Measurements from ENCODE around the gene DIPK1A. TPM values are rescaled to one million over a fixed set of nuclear protein-coding genes. Genes with fewer than 3 reads are reported as not detected.

Gene DIPK1A
- total RNA-seq, 1 donor from 2014 or later, result 7.2 TPM

DNA sequence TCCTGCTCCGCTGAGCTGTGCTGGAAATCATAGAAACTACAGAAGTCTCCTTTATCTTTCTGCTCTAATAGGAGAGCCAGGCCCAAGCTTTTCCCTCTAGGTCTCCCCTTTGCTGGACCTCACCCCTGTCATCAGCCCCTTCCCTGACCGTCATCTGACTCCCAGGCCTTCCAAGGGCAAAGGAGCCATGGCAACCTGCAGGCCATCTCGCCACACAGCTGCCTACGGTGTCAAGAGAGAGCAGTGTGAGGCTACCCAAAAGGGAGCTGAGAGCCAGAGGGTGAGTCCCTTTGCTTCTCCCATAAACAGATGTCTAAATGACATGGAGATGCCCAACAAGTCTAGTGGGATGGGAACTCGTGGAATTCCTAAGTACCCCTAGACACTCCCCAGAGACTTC is 37.6 kb upstream of the DIPK1A start:
- H3K4me1 Mint-ChIP-seq (ENCODE audit: low read depth, unreplicated experiment), result peaks cover 7% of the 10 kb centered on the region
- H3K9me3 Mint-ChIP-seq (ENCODE audit: unreplicated experiment), result no peaks in the 10 kb centered on the region
- no peak overlapping the region for H3K4me3 Mint-ChIP-seq (ENCODE audit: unreplicated experiment)
- no peak overlapping the region for H3K27ac Mint-ChIP-seq (ENCODE audit: unreplicated experiment)
- no peak for DNase-seq
- H3K36me3 Mint-ChIP-seq (ENCODE audit: unreplicated experiment), result no peaks in the 10 kb centered on the region
- no peaks in the 10 kb centered on the region for H3K27me3 Mint-ChIP-seq (ENCODE audit: unreplicated experiment)
- TF ChIP-seq, protein P1, sequence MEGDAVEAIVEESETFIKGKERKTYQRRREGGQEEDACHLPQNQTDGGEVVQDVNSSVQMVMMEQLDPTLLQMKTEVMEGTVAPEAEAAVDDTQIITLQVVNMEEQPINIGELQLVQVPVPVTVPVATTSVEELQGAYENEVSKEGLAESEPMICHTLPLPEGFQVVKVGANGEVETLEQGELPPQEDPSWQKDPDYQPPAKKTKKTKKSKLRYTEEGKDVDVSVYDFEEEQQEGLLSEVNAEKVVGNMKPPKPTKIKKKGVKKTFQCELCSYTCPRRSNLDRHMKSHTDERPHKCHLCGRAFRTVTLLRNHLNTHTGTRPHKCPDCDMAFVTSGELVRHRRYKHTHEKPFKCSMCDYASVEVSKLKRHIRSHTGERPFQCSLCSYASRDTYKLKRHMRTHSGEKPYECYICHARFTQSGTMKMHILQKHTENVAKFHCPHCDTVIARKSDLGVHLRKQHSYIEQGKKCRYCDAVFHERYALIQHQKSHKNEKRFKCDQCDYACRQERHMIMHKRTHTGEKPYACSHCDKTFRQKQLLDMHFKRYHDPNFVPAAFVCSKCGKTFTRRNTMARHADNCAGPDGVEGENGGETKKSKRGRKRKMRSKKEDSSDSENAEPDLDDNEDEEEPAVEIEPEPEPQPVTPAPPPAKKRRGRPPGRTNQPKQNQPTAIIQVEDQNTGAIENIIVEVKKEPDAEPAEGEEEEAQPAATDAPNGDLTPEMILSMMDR (IDR thresholded peaks at IDR 0.05; ENCODE audit: partially characterized antibody, unreplicated experiment), result no peak

DNA sequence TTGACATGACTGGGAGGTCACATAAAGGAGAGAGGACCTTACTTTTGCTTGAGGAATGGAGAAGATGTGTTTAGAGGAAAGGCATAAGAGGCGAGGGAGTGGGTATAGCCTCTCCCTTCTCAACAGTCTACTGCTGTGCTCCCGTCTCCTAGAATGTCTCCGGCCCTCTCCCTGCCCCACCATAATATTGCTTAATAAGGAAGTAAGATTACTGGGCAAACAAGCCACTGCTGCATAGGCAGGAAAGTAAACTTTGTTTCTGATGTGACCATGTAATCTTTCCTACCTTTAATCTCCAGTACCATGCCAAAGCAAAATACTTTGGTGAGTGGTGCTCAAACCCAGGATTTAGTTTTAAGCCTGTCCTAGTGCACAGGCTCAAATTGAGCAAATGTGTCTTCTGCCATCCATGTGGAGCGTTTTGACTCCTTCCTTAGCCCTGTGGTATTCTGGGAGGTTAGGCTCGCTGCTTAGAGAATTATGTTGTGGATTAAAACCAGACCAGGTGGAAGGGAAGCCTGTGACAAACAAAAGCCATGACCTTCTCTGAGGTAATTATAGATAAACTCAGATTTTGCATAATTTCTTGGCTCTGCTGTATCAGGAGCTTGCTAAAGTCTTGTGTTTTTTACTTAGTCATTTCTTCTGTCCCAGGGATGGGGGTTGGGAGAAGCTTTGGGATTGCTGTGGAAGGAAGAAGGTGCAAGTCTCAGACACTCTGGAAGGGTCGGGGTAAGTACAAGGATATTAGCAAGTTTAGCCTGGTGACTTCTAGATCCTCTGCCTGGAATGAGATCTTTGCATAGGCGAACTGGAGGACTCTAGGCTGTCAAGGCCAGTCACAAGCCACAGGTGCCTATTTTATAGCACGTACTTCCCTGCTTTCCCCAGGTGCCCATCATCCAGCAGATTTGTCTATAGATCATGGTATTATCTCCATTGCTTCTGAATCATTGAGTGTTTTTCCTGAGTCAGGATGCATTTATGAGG is 34.5 kb upstream of the DIPK1A start:
- Mint-ChIP-seq H3K4me3 (ENCODE audit: unreplicated experiment) (no peak overlapping the region), H3K27ac (ENCODE audit: unreplicated experiment) (no peak overlapping the region), H3K36me3 (ENCODE audit: unreplicated experiment) (no peaks in the 10 kb centered on the region), H3K4me1 (ENCODE audit: low read depth, unreplicated experiment) (peaks cover 6% of the 10 kb centered on the region), H3K27me3 (ENCODE audit: unreplicated experiment) (no peaks in the 10 kb centered on the region), H3K9me3 (ENCODE audit: unreplicated experiment) (no peaks in the 10 kb centered on the region)
- TF ChIP-seq, protein P1 (IDR thresholded peaks at IDR 0.05; ENCODE audit: partially characterized antibody, unreplicated experiment), result no peak
- no peak for DNase-seq

DNA sequence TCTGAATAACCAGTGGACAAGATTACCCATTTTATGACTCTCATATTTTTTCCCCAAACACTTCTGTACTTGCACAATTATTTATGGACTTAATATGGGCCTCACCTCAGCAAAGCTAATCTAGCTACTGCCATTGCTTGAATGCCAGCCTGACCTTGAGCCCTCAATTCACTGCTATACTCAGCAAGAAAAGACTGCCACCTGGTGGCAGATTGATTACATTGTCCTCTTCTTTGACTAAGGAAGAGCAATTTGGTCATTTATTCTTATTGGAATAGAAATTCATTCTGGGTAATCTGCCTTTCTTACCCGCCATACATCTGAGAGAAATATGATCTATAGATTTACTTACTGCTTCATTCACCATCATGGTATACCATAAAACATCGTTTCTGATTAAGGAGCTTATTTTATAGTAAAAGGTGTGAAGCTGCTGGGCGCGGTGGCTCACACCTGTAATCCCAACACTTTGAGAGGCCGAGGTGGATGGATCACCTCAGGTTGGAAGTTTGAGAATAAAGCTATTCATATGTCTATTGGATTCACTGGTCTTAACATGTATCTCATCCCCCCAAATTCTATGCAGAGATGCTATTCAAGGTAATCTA is 32.9 kb upstream of the DIPK1A start:
- DNase-seq, result peak; percentile 28
- TF ChIP-seq, protein P1 (IDR thresholded peaks at IDR 0.05; ENCODE audit: partially characterized antibody, unreplicated experiment), result peak; percentile 86
- no peaks in the 10 kb centered on the region for H3K27me3 Mint-ChIP-seq (ENCODE audit: unreplicated experiment)
- no peaks in the 10 kb centered on the region for H3K36me3 Mint-ChIP-seq (ENCODE audit: unreplicated experiment)
- H3K9me3 Mint-ChIP-seq (ENCODE audit: unreplicated experiment), result no peaks in the 10 kb centered on the region
- no peak overlapping the region for H3K4me3 Mint-ChIP-seq (ENCODE audit: unreplicated experiment)
- H3K27ac Mint-ChIP-seq (ENCODE audit: unreplicated experiment), result no peak overlapping the region
- no peaks in the 10 kb centered on the region for H3K4me1 Mint-ChIP-seq (ENCODE audit: low read depth, unreplicated experiment)

DNA sequence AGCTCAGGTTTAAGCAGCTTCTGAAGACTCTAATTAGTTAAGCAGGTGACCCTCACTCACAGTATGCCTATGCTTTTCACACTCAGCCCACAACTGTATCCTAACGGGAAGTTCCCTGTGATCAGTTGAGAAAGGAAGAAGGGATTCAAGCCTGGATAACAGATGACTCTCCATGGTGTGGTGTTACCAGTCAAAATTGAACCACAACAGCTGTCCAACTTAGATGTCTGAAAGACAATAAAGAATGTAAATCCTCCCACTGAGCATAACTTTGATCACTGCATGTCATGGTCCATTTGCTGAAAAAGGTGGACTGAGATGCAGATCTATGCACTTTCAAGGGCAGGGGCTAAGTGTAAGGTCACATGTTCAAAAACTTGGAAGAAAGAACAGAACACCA is 32.3 kb upstream of the DIPK1A start:
- no peaks in the 10 kb centered on the region for H3K27me3 Mint-ChIP-seq (ENCODE audit: unreplicated experiment)
- H3K4me3 Mint-ChIP-seq (ENCODE audit: unreplicated experiment), result no peak overlapping the region
- H3K9me3 Mint-ChIP-seq (ENCODE audit: unreplicated experiment), result no peaks in the 10 kb centered on the region
- no peak for DNase-seq
- TF ChIP-seq, protein P1 (IDR thresholded peaks at IDR 0.05; ENCODE audit: partially characterized antibody, unreplicated experiment), result no peak
- H3K4me1 Mint-ChIP-seq (ENCODE audit: low read depth, unreplicated experiment), result no peaks in the 10 kb centered on the region
- H3K27ac Mint-ChIP-seq (ENCODE audit: unreplicated experiment), result no peak overlapping the region
- no peaks in the 10 kb centered on the region for H3K36me3 Mint-ChIP-seq (ENCODE audit: unreplicated experiment)

DNA sequence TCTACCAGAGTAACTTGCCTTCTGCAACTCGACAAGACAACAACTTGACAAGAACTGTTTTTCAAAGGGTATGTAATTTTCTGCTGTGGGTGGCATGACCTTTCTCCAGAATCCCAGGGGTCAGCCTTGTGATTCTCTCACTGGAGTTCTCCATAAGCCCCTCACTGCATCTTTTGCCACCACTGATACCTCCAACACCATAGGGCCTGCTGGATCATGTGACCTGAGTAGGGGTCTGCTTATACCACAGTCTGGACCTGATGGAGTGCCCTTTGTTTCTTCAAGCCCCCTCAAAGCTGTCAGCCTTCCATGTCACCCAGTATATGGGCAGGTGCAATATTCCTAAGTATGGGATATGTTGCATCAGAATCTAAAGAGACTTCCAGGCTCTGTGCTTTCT is 31.6 kb upstream of the DIPK1A start:
- no peak overlapping the region for H3K27ac Mint-ChIP-seq (ENCODE audit: unreplicated experiment)
- H3K4me3 Mint-ChIP-seq (ENCODE audit: unreplicated experiment), result no peak overlapping the region
- H3K27me3 Mint-ChIP-seq (ENCODE audit: unreplicated experiment), result no peaks in the 10 kb centered on the region
- H3K36me3 Mint-ChIP-seq (ENCODE audit: unreplicated experiment), result no peaks in the 10 kb centered on the region
- no peak for DNase-seq
- TF ChIP-seq, protein P1 (IDR thresholded peaks at IDR 0.05; ENCODE audit: partially characterized antibody, unreplicated experiment), result no peak
- H3K4me1 Mint-ChIP-seq (ENCODE audit: low read depth, unreplicated experiment), result no peaks in the 10 kb centered on the region
- H3K9me3 Mint-ChIP-seq (ENCODE audit: unreplicated experiment), result no peaks in the 10 kb centered on the region
